Heart left ventricle (tissue), 16 donors: ENCODE data around the gene EXOC4. TPM values are rescaled to one million over a fixed set of nuclear protein-coding genes. Genes with fewer than 3 reads are reported as not detected.
A peak's percentile ranks its signal among the peaks of the same experiment; 100 is the strongest.

Experiments used
- ATAC-seq, 4 donors: fragments of 200-7000 bp; cut with Tn5 transposase; one replicate each; pipeline ENCODE4 v1.9.1; 2020 to 2022; ENCODE audit warnings: moderate library complexity in 4 of 4, mild to moderate bottlenecking in 3 of 4, moderate number of reproducible peaks in 1 of 4
- DNase-seq, 5 donors: peaks; one replicate each; pipeline ENCODE4 v3.0.0-alpha.2; 2020
- H3K27ac ChIP-seq, 12 donors: fragments of 200-600 bp; sonication (generic) in 4 of 12; one replicate each; pipeline versions ENCODE4 v1.5.0 to v1.8.0; 2016 to 2022; ENCODE audit warnings: mild to moderate bottlenecking in 2 of 12
- H3K27me3 ChIP-seq, 9 donors: fragments of 200-600 bp; sonication (generic) in 2 of 9; one replicate each; pipeline versions ENCODE4 v1.5.1 to v1.8.0; 2016 to 2022; ENCODE audit warnings: mild to moderate bottlenecking in 3 of 9
- H3K36me3 ChIP-seq, 9 donors: fragments of 200-600 bp; sonication (generic) in 2 of 9; one replicate each; pipeline versions ENCODE4 v1.5.0 to v1.8.0; 2018 to 2022; ENCODE audit warnings: mild to moderate bottlenecking in 2 of 9
- H3K4me1 ChIP-seq, 12 donors: fragments of 200-600 bp; sonication (generic) in 4 of 12; one replicate each; pipeline versions ENCODE4 v1.5.0 to v1.8.0; 2016 to 2022; ENCODE audit warnings: mild to moderate bottlenecking in 3 of 12
- H3K4me3 ChIP-seq, 12 donors: fragments of 200-600 bp; sonication (generic) in 4 of 12; one replicate each; pipeline versions ENCODE4 v1.5.0 to v1.8.0; 2017 to 2022; ENCODE audit warnings: mild to moderate bottlenecking in 9 of 12, moderate library complexity in 4 of 12
- H3K9me3 ChIP-seq, 12 donors: fragments of 200-600 bp; sonication (generic) in 4 of 12; one replicate each; pipeline versions ENCODE4 v1.5.0 to v1.8.0; 2016 to 2022; ENCODE audit warnings: mild to moderate bottlenecking in 1 of 12
- CTCF ChIP-seq, 12 donors: fragments of 200-600 bp; sonication (generic) in 4 of 12; IDR thresholded peaks; one replicate each; pipeline versions ENCODE4 v1.5.0 to v1.8.0; 2018 to 2022; ENCODE audit warnings: antibody characterized with exemption in 12 of 12, mild to moderate bottlenecking in 5 of 12
- POLR2A ChIP-seq, 2 donors: fragments of 450-650 bp; IDR thresholded peaks; one replicate each; pipeline ENCODE4 v1.6.1; 2017; ENCODE audit warnings: antibody characterized with exemption in 2 of 2, mild to moderate bottlenecking in 2 of 2, moderate library complexity in 2 of 2
- WGBS, 4 donors: extraction: QIAGEN DNeasy Blood & Tissue Kit in 2 of 4; methylation state at CpG; one replicate each; pipeline versions ENCODE4 v1.1.5 to v1.1.7; 2013 to 2018; 5-methylcytosine and 5-hydroxymethylcytosine counted together
- intact Hi-C, 10 donors: fragments of 100-400 bp; cut with DNase I; formaldehyde crosslinking; loops; one replicate each; pipeline versions ENCODE4 v1.11.1 to v1.14.2; 2022
- polyA plus RNA-seq, 2 donors: library from polyadenylated mRNA; stranded (reverse); fragments of 200-250 nt; gene quantifications; one replicate each; pipeline ENCODE4 v1.2.3, GENCODE V29; 2013
- total RNA-seq, 9 donors: library from RNA; depleted of rRNA in 2 of 9; stranded (reverse); fragments of >200 nt in 2 of 9; fragmentation: NEBNext Ultra II Directional in 3 of 9; extraction: Animal tissue kit (Norgen Biotek cat#: 25700) in 3 of 9; gene quantifications; one replicate each; pipeline versions ENCODE4 v1.1.0 to v1.2.4, GENCODE V29; 2016 to 2023
- donor health status: ischemic (EF 13 %, LVEDD 7.1; RV severe dilation, severe dysfunction).
- donor health status: healthy with polysubstance abuse.
- donor health status: DM: no; HTN: yes; CAD: no.
- donor health status: DM: no; HTN: no; CAD: no.
- donor health status: ischemic (EF 25% LVEDD 6.9; RV normal size, moderate dysfunction).
- donor health status: ischemic (EF 25% LVEDD 5.7; RV mildly dilated, moderate dysfunction).
- donor health status: healthy.
- donor health status: DM: yes; HTN: yes; CAD: no.
- donor health status: ischemic (EF 35%, LVEDD 5.7; RV mildly dilated, moderate dysfunction).
- donor health status: nonischemic (EF 11% LVEDD 7.7; RV severe dilation, severe dysfunction).
- donor health status: DM: yes; HTN: yes; CAD: no.
- donor health status: PGD.
- donor health status: ischemic (EF 29% LVEDD 5.4; RV normal size, mild dysfunction).
- donor health status: nonischemic (EF 23%, LVEDD 6.1; RV moderate dilation, normal function).

Gene EXOC4
- total and polyA plus RNA-seq, 11 donors = 8.8 to 61.2 (median 33.8) TPM

- DNase-seq = no peak
- TF ChIP-seq CTCF (IDR thresholded peaks at IDR 0.05) (no peak), POLR2A (IDR thresholded peaks at IDR 0.05) (no peak)
- Histone ChIP-seq H3K4me3 (no peak overlapping the region), H3K36me3 (no peaks in the 10 kb centered on the region), H3K4me1 (no peaks in the 10 kb centered on the region), H3K27me3 (no peaks in the 10 kb centered on the region), H3K27ac (no peak overlapping the region), H3K9me3 (no peaks in the 10 kb centered on the region)
- WGBS, 4 donors = 95 to 98% (median 97%) methylated on average over 3 of the region's 3 CpGs
- intact Hi-C loops = no loop called here
- ATAC-seq = no peak
These were observed 488.2 kb downstream of the EXOC4 start for GRCh38 chr7:133741078-133741477.

GRCh38 chr7:133741703-133742102 is 488.8 kb downstream of the EXOC4 start:
- 92 to 96% (median 95%) methylated on average over 3 of the region's 3 CpGs for WGBS, 4 donors
- DNase-seq (no peak), ATAC-seq (no peak)
- Histone ChIP-seq H3K36me3 (no peaks in the 10 kb centered on the region), H3K9me3 (no peaks in the 10 kb centered on the region), H3K4me1 (no peaks in the 10 kb centered on the region), H3K27ac (no peak overlapping the region), H3K4me3 (no peak overlapping the region), H3K27me3 (no peaks in the 10 kb centered on the region)
- no peak for TF ChIP-seq CTCF (IDR thresholded peaks at IDR 0.05)
- no peak for TF ChIP-seq POLR2A (IDR thresholded peaks at IDR 0.05)
- intact Hi-C loops = no loop called here

- H3K27ac ChIP-seq = no peak overlapping the region
- H3K36me3 ChIP-seq = no peaks in the 10 kb centered on the region
- WGBS, 4 donors = 73 to 82% (median 76%) methylated on average over 6 of the region's 6 CpGs
- no peaks in the 10 kb centered on the region for H3K27me3 ChIP-seq
- ATAC-seq (no peak), DNase-seq (no peak)
- no peaks in the 10 kb centered on the region for H3K9me3 ChIP-seq
- no peaks in the 10 kb centered on the region for H3K4me1 ChIP-seq
- intact Hi-C loops = no loop called here
- no peak overlapping the region for H3K4me3 ChIP-seq
- peak in 7 of 12 donors; percentile 7 to 44 (median 31) for TF ChIP-seq CTCF (IDR thresholded peaks at IDR 0.05)
- TF ChIP-seq POLR2A (IDR thresholded peaks at IDR 0.05) = no peak
These were observed 490.0 kb downstream of the EXOC4 start for GRCh38 chr7:133742709-133743538.

- 91 to 97% (median 94%) methylated on average over 3 of the region's 3 CpGs for WGBS, 4 donors
- no peaks in the 10 kb centered on the region for H3K36me3 ChIP-seq
- no peak overlapping the region for H3K4me3 ChIP-seq
- DNase-seq (no peak), ATAC-seq (no peak)
- intact Hi-C loops = no loop called here
- no peaks in the 10 kb centered on the region for H3K27me3 ChIP-seq
- peaks cover 0 to 5% (median 0%) of the 10 kb centered on the region in 12 donors for H3K4me1 ChIP-seq
- no peak overlapping the region for H3K27ac ChIP-seq
- TF ChIP-seq POLR2A (IDR thresholded peaks at IDR 0.05) = no peak
- TF ChIP-seq CTCF (IDR thresholded peaks at IDR 0.05) = no peak
- no peaks in the 10 kb centered on the region for H3K9me3 ChIP-seq
These were observed 491.6 kb downstream of the EXOC4 start for GRCh38 chr7:133744451-133744850.
